Mesodermal cell (in vitro differentiated cells): ENCODE measurements around the gene ATP1B3.

Experiments
- H3K27ac ChIP-seq: 2 replicates; pipeline ENCODE4 v1.7.0; 2013; ENCODE audit warnings: mild to moderate bottlenecking, low read depth, low read length, moderate library complexity; ENCODE audit not compliant: severe bottlenecking
- H3K36me3 ChIP-seq: 2 replicates; pipeline ENCODE4 v1.7.1; 2013; ENCODE audit warnings: mild to moderate bottlenecking, low read length, moderate library complexity; ENCODE audit not compliant: control insufficient read depth, insufficient read depth
- H3K4me1 ChIP-seq: one replicate; pipeline ENCODE4 v1.7.1; 2013; ENCODE audit warnings: mild to moderate bottlenecking, low read length; ENCODE audit not compliant: insufficient read depth, control insufficient read depth, poor library complexity, severe bottlenecking
- H3K4me3 ChIP-seq: 2 replicates; pipeline ENCODE4 v1.7.0; 2013; ENCODE audit warnings: low read length, control low read depth, mild to moderate bottlenecking; ENCODE audit not compliant: insufficient read depth, poor library complexity, severe bottlenecking; ENCODE audit errors: extremely low read depth
- H3K9me3 ChIP-seq: 2 replicates; pipeline ENCODE4 v1.7.1; 2013; ENCODE audit warnings: mild to moderate bottlenecking, low read length, moderate library complexity; ENCODE audit not compliant: control insufficient read depth
- WGBS, 2 experiments: methylation state at CpG; one replicate each; pipeline ENCODE4 v1.1.5; 2013; ENCODE audit warnings: missing lambda C conversion rate in 2 of 2; ENCODE audit not compliant: insufficient coverage in 2 of 2; 5-methylcytosine and 5-hydroxymethylcytosine counted together

The ATP1B3 gene

GRCh38 chr3:141942006-141942405 lies 65.6 kb downstream of the ATP1B3 start:
- Histone ChIP-seq H3K4me3 (no peak overlapping the region), H3K27ac (no peak overlapping the region), H3K4me1 (peaks cover 24% of the 10 kb centered on the region), H3K36me3 (peaks cover 5% of the 10 kb centered on the region), H3K9me3 (no peaks in the 10 kb centered on the region)
- 95 to 100% methylated on average over 6 to 8 of the region's 8 CpGs for WGBS, 2 experiments

GRCh38 chr3:141945726-141946485 lies 69.5 kb downstream of the ATP1B3 start:
- Histone ChIP-seq H3K9me3 (no peaks in the 10 kb centered on the region), H3K4me1 (peaks cover 3% of the 10 kb centered on the region), H3K4me3 (no peak overlapping the region), H3K27ac (no peak overlapping the region), H3K36me3 (peaks cover 11% of the 10 kb centered on the region)
- WGBS, 2 experiments: 89 to 92% methylated on average over 15 to 16 of the region's 16 CpGs

GRCh38 chr3:141949399-141949798 lies 73.0 kb downstream of the ATP1B3 start:
- Histone ChIP-seq H3K4me1 (no peaks in the 10 kb centered on the region), H3K4me3 (no peak overlapping the region), H3K9me3 (no peaks in the 10 kb centered on the region), H3K36me3 (peaks cover 24% of the 10 kb centered on the region), H3K27ac (no peak overlapping the region)
- WGBS, 2 experiments: 92 to 94% methylated on average over 7 to 9 of the region's 10 CpGs

GRCh38 chr3:141949972-141950371 lies 73.5 kb downstream of the ATP1B3 start:
- Histone ChIP-seq H3K36me3 (peaks cover 24% of the 10 kb centered on the region), H3K9me3 (no peaks in the 10 kb centered on the region), H3K4me1 (peaks cover 4% of the 10 kb centered on the region), H3K4me3 (no peak overlapping the region), H3K27ac (no peak overlapping the region)
- 96 to 100% methylated on average over 4 of the region's 6 CpGs for WGBS, 2 experiments

GRCh38 chr3:141950572-141951493 lies 74.4 kb downstream of the ATP1B3 start:
- WGBS, 2 experiments: 96 to 100% methylated on average over 1 to 3 of the region's 4 CpGs
- Histone ChIP-seq H3K4me3 (no peak overlapping the region), H3K4me1 (peaks cover 8% of the 10 kb centered on the region), H3K36me3 (peaks cover 20% of the 10 kb centered on the region), H3K27ac (no peak overlapping the region), H3K9me3 (no peaks in the 10 kb centered on the region)

- Histone ChIP-seq H3K36me3 (peaks cover 29% of the 10 kb centered on the region), H3K4me1 (peaks cover 8% of the 10 kb centered on the region), H3K4me3 (no peak overlapping the region), H3K9me3 (no peaks in the 10 kb centered on the region), H3K27ac (peak overlapping the region; percentile 52)
- 88 to 96% methylated on average over 1 to 2 of the region's 2 CpGs for WGBS, 2 experiments
Measured at GRCh38 chr3:141952611-141953010, 76.2 kb downstream of the ATP1B3 start.

GRCh38 chr3:141955175-141955574 lies 78.7 kb downstream of the ATP1B3 start:
- Histone ChIP-seq H3K27ac (no peak overlapping the region), H3K9me3 (no peaks in the 10 kb centered on the region), H3K4me1 (peaks cover 17% of the 10 kb centered on the region), H3K4me3 (no peak overlapping the region), H3K36me3 (peaks cover 44% of the 10 kb centered on the region)
- WGBS, 2 experiments: 76 to 87% methylated on average over 3 to 4 of the region's 6 CpGs

- Histone ChIP-seq H3K9me3 (no peaks in the 10 kb centered on the region), H3K4me1 (peaks cover 24% of the 10 kb centered on the region), H3K27ac (peak overlapping the region; percentile 91), H3K36me3 (peaks cover 40% of the 10 kb centered on the region), H3K4me3 (no peak overlapping the region)
- 88 to 100% methylated on average over 3 to 5 of the region's 8 CpGs for WGBS, 2 experiments
Measured at GRCh38 chr3:141959589-141960554, 83.4 kb downstream of the ATP1B3 start.

- H3K36me3 ChIP-seq: peaks cover 40% of the 10 kb centered on the region
- WGBS, 2 experiments: 77 to 80% methylated on average over 1 to 3 of the region's 3 CpGs
- H3K4me1 ChIP-seq: peaks cover 20% of the 10 kb centered on the region
- no peak overlapping the region for H3K4me3 ChIP-seq
- peak overlapping the region; percentile 91 for H3K27ac ChIP-seq
- no peaks in the 10 kb centered on the region for H3K9me3 ChIP-seq
Measured at GRCh38 chr3:141960731-141961130, 84.3 kb downstream of the ATP1B3 start.

GRCh38 chr3:141963301-141963700 lies 86.9 kb downstream of the ATP1B3 start:
- peaks cover 27% of the 10 kb centered on the region for H3K36me3 ChIP-seq
- 95 to 100% methylated on average over 3 to 4 of the region's 4 CpGs for WGBS, 2 experiments
- H3K4me1 ChIP-seq: peaks cover 20% of the 10 kb centered on the region
- H3K4me3 ChIP-seq: no peak overlapping the region
- no peaks in the 10 kb centered on the region for H3K9me3 ChIP-seq
- H3K27ac ChIP-seq: no peak overlapping the region
